Measurements from ENCODE around the gene NDUFA6.
"Not testable (repeated sequence)": the region's sequence is repeated elsewhere in the genome, so short reads cannot be mapped to it uniquely, and the experiment has no call there.

Gene NDUFA6

DNA sequence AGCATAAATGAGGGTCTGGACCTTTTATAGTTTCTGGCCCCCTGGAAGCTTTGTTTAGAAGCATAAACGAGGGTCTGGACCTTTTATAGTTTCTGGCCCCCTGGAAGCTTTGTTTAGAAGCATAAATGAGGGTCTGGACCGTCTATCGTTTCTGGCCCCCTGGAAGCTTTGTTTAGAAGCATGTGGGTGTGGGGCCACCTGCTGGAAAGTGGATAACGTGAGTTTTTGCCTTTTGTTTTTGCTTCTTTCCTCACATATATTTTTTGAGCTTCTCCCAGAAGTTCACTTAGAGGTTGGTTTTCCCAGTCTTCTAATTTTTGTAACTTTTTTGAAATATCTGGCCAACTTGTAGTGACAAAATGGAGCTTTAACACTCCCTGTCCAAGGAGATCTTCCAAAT lies 22.2 kb upstream of the NDUFA6 start:
- not testable (repeated sequence) for DNase-seq (ENCODE audit: low read depth)

DNA sequence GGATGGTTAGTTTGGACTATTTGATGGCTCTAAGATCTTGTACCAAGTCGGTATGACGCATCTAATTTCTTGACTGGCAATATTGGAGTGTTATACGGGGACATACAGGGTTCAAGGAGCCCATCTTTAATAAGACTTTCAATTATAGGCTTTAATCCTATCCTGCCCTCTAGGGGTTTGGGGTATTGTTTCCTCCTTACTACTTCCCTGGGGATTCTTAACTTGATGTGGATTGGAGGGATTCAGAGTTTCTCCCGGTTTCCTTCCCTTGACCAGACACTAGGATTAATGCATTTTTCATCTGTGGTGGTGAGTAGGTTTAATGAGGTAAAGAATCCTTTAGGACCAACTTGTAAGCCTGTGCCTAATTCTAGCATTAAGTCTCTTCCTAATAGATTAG lies 21.2 kb upstream of the NDUFA6 start:
- DNase-seq (ENCODE audit: low read depth) = no peak

DNA sequence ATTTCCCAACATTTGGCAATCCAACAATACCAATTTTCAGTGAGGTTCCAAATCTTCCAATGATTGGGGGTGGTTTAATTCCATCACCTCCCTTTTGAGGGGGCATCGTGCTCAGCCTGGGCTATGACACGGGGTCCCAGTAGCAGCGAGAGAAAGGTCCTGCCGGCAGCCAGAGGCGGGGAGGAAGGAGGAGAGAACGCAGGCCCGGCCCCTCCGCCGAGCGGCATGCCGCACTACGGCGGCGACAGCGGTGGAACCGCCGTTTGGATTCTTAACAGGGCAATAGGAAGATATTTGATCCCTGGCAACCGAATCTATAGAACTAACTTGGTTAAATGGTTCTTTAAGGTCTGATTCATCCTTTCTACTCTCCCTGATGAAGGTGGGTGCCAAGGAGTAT lies 18.3 kb upstream of the NDUFA6 start:
- no peak for DNase-seq (ENCODE audit: low read depth)

DNA sequence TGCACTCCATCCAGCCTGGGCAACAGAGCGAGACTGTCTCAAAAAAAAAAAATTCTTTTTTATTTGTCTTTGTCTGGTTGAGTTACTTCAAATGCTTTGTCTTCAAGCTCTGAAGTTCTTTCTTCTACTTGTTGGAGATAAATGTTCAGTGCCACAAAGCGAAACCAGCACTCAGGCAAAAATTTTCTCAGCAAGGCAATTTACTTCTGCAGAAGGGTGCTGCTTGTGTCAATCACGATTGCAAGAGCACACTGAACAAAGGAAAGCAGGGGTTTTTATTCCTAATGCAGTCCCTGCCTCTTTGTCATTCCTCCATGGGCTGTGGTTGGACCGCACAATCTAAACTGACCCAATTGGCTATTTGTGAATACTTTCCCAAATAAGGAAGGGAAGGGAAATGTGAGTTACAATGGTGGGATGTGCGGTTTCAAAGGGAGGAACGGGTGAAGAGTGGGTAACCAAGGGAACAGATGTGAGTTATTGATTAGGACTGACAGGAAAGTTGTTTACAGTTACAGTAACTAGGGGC lies 13.8 kb upstream of the NDUFA6 start:
- DNase-seq (ENCODE audit: low read depth) = not testable (repeated sequence)

DNA sequence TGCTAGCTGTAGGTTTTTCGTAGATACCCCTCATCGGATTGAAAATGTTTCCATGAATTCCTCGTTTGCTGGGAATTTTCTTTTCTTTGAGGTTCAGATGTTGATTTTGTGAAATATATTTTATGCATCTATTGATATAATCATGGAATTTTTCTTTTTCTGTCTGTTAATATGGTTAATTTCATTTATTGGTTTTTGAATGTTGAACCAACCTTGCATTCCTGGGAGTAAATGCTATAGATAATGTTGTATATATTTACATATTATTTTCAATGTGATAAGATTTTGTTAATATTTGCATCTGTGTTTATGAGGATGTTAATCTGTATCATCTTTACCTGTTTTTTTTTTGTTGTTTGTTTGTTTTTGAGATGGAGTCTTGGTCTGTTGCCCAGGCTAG lies 10.6 kb upstream of the NDUFA6 start:
- DNase-seq (ENCODE audit: low read depth) = no peak

DNA sequence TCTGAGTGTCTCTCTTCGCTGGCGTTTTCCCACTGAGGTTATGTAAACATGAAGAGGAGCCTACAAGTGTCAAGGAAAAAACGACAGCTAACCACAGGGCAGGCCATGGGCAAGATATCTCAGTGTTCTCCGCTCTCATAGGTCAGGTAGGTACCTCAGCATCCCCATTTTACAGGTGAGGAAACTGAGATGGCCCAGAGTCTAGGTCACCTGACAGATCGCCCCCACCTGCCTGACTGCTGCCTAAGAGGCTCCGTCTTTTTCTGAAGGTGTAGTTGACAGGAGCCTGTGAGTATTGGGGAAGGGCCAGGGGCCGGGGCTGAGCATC lies 847 bp upstream of the NDUFA6 start:
- no peak for DNase-seq (ENCODE audit: low read depth)

DNA sequence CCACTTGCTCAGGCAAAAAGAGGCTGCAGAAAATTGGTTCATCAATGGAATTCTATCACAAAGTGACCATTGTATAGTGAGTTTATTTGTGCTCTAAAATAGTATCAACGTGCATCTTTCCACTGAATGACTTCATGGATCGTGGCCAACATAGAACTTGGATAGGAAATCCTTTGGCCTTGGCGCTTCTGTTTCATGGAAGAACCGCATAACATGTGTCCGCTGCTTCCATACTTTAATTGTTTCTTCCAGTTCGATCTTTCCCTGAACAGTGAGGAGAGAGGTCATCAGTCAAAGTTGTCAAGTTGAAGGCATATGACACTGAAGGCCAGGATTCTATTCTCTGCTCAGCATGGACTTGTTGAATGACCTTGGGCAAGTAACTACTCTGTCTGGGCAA lies 4.5 kb downstream of the NDUFA6 start:
- no peak for DNase-seq (ENCODE audit: low read depth)

DNA sequence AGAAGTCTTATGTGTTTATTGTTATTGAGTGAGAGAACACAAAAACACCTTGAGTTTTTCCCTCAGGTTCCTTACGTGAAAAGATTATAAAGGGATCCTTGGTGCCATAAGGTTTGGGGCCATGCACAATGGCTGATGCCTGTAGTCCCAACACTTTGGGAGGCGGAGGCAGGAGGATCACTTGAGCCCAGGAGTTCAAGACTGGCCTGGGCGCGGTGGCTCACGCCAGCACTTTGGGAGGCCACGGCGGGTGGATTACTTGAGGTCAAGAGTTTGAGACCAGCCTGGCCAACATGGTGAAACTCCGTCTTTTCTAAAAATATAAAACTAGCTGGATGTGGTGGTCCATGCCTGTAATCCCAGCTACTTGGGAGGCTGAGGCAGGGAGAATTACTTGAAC lies 5.7 kb downstream of the NDUFA6 start:
- no peak for DNase-seq (ENCODE audit: low read depth)

DNA sequence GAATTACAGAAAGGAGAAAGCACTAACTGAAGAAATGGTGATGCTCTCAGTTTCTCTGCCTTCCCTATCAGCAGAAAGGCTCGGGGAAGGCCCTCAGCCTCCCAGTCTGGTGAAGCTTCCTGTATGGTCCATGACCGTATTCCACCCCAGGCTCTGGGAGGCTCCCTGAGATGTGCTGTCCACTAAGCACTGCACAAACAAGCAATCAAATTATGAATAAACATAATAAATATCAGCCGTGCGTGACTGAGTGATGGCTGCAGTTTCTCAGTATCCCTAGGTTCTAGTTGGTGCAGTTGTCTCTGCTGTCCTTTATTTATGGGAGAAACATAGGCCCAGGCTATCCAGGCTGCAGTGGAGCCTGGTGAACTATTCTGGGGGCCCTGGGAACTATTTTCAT lies 7.5 kb downstream of the NDUFA6 start:
- no peak for DNase-seq (ENCODE audit: low read depth)

DNA sequence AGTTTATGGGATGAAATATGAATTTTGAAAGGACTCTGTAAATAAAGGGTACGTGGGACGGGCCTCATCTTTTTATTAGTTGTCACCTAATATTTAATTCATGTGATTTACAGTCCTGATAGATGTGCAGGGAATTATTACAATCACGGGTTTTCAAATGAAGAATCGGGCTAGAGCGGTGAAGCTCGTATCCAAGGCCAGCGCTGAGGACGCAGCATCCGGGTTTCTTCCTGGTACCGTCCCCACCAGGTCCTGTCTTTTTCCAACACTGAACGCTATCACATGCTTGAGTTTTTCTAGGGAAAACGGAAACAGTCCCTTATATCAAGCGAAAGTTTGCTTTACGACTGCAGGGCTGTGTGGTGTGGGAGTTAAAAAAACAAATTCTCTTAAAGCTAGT lies 10.3 kb downstream of the NDUFA6 start:
- DNase-seq (ENCODE audit: low read depth) = peak; percentile 27

DNA sequence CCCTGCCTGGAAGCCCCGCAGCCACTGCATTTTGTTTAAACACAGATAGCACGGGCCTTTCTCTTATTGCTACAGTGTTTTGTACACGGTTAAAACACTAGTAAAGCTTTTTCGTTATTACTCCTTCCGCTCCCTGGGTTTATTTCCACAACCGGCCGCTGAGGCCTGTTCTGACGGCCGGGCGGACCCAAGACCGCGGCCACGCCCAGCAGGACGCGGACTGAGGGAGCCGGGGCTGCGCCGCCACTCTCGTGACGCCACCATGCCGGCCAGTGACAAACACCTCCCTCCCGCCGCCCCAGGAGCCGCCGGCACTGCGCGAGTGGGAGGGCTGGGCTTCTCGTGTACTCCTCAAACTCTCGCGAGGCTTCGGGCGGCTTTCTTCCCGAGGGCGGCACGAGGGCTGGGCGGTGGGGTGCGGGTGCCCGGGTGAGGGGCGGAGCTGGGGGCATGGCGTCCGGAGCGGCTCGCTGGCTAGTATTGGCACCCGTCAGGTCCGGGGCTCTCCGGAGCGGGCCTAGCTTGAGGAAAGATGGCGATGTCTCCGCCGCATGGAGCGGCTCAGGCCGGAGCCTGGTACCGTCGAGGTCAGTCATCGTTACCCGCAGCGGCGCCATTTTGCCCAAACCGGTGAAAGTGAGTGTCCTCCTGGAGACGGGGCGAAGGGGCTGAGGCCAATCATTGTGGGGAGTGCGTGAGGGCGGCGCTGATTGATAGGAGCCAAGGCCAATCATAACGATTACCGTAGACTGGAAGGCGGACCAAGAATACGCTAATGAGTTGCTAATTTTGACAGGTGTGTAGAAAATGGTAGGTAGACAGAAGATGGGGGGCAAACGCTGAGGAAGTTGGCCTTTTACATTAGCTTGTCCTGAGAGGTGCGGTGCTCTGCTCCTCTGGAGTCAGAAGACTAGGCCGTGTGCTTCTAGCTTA lies 11.0 kb downstream of the NDUFA6 start, which contains the start of gene SMDT1:
Gene SMDT1 (plus strand): TSS at position 382 of the 933 bp plus-strand sequence. CDS start 69 bp downstream, at position 451.
- peak; percentile 99 for DNase-seq (ENCODE audit: low read depth)

DNA sequence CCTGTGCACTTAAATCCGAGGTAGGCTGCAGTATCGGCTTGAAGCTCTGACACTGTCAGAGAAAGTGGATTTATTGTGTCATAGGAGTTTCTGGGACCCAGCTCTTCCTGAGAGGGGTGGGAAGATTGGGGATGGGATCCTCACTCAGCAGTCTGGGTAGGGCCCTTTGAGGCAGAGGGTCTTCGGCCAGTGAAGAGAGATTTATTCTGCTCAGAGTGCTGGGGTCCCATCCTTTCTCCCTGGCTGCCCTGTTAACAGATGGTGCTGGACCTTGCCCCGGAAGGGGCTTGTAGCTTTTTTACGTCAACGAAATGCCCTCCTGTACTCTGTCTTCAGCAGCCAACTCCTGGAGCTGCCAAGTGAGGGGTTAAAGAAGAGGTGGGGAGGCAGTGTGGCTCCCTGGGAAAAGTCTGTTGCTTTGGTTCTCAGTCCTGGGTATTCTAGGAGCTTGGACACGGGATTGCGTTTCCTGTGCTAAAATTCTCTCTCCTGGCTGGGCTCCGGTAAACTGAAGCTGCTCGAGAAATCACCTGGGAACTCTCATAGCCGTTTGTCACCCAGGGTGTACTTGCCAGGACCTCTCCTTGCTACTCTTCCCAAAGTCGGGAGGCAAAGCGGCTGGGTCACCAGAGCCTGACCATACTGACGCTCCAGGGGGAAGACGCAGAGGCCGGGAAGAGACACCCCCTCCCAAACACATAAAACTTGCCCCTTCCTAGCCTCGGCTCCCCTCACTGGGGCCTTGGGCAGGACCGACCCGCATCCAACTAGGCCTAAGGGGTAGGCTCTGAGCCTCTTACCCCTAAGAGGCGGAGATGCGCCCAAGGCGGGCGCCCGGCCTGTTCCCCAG lies 11.9 kb downstream of the NDUFA6 start:
- no peak for DNase-seq (ENCODE audit: low read depth)

DNA sequence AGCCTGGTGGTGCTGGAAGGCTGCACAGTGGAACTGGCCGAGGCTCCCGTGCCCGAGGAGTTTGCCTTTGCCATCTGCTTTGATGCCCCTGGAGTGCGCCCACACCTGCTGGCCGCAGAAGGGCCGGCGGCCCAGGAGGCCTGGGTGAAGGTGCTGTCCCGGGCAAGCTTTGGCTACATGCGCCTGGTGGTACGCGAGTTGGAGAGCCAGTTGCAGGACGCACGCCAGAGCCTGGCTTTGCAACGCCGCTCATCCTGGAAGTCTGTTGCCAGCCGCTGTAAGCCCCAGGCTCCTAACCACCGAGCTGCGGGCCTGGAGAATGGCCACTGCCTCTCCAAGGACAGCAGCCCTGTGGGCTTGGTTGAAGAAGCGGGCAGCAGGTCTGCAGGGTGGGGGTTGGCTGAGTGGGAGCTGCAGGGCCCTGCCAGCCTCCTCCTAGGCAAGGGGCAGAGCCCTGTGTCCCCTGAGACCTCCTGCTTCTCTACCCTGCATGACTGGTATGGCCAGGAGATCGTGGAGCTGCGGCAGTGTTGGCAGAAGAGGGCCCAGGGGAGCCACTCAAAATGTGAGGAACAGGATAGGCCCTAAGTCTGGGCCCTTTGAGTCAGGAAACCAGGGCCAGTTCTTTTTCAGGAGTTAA lies 13.0 kb downstream of the NDUFA6 start:
- DNase-seq (ENCODE audit: low read depth) = no peak

DNA sequence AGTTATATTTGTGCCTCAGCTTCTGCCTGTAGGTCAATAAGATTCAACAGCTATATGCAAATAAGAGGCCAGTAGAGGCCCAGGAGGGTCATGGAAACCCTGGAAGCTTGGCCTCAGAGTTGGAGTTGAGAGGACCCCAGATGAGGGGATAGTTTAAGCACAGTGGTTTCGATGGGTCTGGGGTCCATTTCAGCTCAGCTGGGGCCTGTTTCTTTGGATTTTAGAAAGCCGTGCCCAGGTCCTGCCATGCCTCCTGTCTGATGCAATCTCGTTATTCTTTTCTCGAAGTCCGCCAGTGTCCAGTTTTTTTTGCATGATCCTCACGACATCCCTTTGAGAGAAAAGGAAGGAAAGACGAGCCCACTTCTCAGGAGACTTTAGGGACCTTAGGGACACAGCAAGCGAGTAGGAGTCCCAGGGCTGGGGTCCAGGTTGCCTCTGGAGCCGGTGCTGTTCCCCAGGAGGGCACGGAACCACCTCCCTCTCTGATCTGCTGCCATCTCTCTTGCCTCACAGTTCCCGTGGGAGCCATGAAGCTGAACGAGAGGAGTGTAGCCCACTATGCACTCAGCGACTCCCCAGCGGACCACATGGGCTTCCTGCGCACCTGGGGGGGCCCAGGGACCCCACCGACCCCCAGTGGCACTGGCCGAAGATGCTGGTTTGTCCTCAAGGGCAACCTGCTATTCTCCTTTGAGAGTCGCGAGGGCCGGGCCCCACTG lies 13.6 kb downstream of the NDUFA6 start:
- no peak for DNase-seq (ENCODE audit: low read depth)

DNA sequence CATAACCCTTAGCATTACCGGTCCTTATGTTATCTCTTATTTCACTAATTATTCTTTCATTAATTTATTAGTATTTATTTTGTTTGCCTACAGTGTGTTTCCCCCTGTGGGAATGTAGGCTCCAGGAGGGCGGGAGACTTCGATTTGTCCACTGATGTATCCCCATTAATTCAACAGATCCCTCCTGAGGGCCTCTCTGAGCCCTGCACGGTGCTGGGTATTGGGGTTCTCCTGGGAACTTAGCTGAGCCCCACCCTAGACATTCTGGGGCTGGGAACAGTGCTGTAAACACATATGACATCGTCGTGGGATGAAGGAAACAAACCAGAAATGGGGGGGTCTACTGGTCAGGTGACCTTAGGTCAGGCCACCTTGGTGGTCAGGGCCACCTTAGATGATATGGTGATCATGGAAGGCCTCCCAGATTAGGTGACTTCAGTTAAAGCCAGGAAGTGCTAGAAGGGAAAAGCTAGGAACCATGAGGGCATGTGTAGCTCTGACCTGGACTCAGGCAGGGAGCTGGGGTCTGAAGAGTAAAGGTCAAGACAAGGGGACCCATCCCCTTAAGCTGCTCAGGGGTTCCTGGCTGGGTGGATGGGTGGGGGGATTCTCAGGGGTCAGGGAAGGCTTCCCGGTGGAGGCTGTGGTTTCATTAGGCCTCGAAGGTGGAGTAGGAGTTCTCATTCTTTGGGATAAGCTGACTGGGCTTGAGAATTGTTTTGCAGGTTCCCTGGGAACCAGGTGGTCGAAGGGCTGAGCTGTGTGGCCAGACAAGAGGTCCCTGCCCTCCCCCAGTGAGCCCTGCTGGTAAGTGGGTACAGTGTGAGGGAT lies 15.5 kb downstream of the NDUFA6 start:
- DNase-seq (ENCODE audit: low read depth) = no peak

DNA sequence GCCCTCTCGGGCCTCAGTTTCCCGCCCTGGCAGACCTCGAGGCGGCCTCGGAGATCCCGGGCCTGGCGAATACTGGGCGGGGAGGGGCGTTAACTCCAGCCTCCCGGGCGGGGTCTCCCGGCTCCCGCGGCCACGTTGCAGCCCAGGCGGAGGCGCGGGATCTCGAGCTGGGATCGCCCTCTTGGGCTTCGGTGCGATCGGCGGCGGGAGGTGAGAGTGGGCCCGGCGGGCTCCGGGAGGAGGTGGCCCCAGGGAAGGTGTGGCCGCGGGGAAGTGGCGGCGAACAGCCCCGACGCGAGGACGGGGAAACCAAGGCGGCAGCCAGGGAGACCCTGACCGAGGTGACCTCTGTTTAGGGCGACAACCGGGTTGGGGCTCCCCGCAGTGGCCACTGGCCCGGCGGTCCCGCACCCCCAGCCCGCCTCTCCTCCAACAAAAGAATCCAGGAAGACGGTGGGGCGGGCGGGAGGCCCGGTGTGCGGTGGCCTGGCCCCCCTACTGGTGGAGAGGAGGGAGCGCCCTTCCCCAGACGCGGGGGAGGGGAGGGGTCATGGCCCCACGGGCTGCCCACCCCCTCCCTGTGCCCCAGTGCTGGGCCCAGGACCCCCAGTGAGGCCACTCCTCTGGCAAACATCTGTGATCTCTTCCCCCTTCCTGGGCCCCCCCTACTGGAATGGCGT lies 16.3 kb downstream of the NDUFA6 start, which contains the start of gene PHETA2:
Gene PHETA2 (plus strand): TSS at position 117 of the 680 bp plus-strand sequence. CDS start 3,046 bp downstream, outside the sequence.
- peak; percentile 54 for DNase-seq (ENCODE audit: low read depth)

DNA sequence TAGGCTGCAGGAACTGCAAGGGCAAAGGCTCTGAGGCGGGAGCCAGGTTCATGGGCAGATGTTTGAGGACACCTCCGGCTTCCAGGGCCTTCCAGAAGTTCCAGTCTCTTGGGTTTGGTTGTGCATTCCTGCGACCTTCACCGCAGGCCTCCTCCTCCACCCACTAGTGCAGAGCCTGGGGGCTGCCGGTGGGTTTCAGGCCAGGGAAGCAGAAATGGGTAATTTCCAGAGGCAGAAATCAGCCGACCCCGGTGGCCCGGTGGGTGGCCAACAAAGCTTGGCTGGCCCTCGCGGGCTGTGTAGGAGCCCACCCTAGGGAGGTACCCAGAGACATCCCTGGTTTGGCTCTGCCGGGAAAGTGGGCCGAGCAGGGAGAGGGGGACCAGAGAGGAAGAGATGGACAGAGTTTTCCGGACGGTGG lies 16.9 kb downstream of the NDUFA6 start:
- DNase-seq (ENCODE audit: low read depth) = no peak

DNA sequence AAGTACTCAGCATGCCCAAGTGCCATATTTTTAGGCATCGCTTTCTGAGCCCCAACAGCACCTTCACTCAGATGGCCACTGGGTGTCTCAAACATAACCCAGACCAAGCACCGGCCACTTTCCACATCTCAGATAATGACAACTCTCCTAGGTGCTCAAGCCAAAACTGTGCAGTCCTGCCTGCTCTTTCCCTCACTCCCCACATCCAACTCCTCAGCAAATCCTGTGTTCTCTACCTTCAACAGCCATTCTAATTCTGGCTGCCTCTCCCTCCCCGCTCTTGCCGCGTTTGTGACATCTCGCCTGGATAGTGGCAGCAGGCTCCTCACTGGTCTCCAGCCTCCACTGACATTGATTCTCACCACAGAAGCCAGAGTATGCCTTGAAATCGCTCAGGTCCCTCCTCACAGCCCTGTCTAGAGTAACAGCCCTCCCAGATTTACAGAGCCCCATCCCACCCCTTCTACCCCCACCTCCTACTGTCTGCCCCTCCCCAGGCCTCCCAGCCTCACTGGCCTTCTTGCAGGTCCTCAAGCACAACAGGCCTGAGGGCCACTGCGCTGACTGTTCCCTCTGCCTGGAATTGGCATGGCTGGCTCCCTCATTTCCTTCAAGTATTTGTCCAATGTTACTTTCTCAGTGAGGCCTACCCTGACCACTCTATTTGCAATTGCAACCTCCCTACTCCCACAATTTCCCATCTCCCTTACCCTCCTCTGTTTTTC lies 17.8 kb downstream of the NDUFA6 start:
- DNase-seq (ENCODE audit: low read depth) = no peak

DNA sequence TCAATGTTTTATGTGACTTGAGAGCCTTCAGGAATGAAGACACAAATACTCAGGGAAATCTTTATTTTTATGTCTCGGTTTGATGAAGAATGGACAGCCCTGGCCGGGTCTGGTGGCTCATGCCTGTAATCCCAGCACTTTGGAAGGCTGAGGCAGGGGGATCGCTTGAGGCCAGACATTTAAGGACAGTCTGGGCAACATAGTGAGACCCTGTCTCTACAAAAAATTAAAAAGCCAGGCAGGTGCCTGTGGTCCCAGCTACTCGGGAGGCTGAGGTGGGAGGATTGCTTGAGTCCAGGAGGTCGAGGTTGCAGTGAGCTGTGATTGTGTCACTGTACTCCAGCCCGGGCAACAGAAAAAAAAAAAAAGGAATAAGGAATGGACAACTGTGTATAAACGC lies 19.1 kb downstream of the NDUFA6 start:
- DNase-seq (ENCODE audit: low read depth) = not testable (repeated sequence)
